ENCODE data around the gene PLB1.
A peak's percentile ranks its signal among the peaks of the same experiment; 100 is the strongest.

The PLB1 gene

GRCh38 chr2:28495551-28496250, at the start of gene PLB1:
Gene PLB1 (plus strand): TSS chr2:28496060. CDS start chr2:28496115, 55 bp downstream.
- DNase-seq (ENCODE audit: low read depth) = no peak

- DNase-seq (ENCODE audit: low read depth) = no peak
Measured at GRCh38 chr2:28446531-28446930, 49.3 kb upstream of the PLB1 start.

DNA sequence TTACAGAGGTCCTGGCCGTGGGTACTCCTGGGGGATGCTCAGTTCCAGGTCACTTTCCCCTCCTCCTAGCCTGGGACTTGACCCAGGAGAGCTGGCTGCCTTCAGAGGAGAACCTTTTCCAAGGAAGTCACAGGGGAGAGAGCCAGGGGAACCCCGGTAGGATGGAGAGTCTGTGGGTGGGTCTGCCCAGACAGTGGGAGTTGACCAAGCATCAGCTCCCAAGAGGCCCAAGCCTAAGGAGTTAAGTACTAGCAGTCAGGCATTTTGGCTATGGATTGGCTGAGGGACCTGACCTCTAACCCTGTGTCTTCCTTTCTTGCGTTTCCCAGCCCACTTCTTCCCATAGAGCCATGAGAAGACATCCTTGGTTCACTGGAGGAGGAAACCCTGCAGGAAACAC, 48.8 kb upstream of the PLB1 start:
- no peak for DNase-seq (ENCODE audit: low read depth)

- DNase-seq (ENCODE audit: low read depth) = no peak
Measured at GRCh38 chr2:28447943-28448792, 47.7 kb upstream of the PLB1 start.

- DNase-seq (ENCODE audit: low read depth) = no peak
Measured at GRCh38 chr2:28448793-28449100, 47.1 kb upstream of the PLB1 start.

GRCh38 chr2:28449126-28449487, 46.8 kb upstream of the PLB1 start:
- DNase-seq (ENCODE audit: low read depth) = no peak

GRCh38 chr2:28449488-28450395, 46.1 kb upstream of the PLB1 start:
- no peak for DNase-seq (ENCODE audit: low read depth)

DNA sequence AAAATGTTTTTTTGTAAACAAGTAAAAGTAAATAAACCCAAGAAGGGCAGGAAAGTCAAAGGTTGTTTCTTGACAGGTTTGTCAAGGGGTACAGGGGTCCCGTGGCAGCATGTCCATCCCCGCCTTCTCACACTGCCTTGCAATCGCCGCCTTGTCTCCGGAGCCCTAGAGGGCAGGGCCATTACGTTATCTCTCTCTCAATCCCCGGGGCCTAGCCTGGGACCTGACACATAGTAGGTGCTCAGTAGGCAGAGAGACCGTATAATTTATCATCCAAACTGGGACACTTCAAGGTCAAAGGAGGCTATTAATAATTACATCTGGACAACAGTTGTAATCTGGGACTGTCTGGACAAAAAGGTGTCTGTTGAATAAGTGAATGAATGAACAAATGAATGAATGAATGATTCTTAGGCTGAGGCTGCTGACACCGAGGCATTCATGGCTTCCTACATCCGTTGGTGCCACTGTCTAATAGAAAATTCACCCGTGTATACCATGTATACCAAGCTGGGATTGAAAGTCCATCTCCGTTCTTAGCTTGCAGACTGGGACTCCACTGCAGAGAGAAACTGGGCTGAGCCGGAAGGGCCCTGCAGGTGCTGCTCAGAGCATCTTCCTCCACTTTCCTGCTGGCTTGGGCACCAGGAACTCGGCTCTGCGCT, 44.8 kb upstream of the PLB1 start:
- no peak for DNase-seq (ENCODE audit: low read depth)

DNA sequence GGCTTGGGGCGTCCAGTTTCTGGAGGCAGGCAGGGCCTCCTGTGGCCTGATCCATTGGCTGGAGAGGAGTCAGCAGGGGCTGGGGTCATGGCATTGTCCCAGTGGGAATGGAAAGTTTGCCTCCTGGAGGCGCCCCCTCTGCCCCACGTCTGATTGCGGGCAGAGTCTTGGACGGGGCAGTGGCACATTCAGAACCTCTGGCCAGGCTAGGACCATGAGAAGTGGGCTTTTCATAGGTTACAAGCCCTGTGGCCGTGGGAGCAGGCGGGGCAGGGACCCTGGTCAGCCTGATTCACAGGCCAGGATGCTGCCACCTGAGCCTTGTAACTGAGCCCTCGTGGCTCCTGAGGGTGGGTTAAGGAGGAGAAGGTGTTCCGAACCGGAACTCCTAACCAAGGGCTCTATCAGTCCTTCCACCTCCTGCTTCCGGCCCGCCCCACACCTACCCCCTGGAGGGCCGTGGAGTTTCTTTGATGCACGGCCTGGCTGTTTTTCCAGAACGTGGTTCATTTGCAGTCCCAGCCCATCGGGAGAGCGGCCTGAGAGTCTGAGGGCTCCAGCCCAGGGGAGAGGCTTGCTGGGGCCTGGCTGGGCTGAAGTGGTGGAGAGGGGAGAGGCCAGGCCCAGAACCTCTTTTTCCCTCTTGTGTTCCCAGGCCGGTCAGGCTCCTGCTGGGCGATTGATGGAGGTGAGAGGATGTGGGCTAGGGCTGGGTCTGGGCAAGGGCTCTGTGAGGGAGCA, 43.9 kb upstream of the PLB1 start:
- DNase-seq (ENCODE audit: low read depth) = no peak

GRCh38 chr2:28452534-28453081, 43.3 kb upstream of the PLB1 start:
- DNase-seq (ENCODE audit: low read depth) = peak; percentile 36

DNA sequence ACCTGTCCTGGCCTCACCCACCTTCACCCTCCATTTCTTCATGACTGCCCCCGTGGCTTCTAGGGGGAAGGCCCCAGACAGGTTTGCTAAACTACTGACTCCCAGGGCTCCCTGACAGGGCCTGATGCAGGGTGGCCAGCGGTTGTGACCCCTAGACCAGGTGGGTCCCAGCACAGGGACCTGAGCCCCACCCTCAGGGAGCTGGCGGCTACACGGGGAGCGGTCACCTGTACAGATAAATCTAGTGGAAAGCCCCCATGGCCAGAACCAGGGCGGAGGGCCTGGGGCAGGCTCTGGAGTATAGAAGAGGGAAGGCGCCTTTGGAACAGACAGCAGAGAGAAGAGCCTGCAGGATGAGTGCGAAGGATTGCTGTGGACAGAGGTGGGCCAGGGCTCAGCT, 42.5 kb upstream of the PLB1 start:
- DNase-seq (ENCODE audit: low read depth) = no peak

DNA sequence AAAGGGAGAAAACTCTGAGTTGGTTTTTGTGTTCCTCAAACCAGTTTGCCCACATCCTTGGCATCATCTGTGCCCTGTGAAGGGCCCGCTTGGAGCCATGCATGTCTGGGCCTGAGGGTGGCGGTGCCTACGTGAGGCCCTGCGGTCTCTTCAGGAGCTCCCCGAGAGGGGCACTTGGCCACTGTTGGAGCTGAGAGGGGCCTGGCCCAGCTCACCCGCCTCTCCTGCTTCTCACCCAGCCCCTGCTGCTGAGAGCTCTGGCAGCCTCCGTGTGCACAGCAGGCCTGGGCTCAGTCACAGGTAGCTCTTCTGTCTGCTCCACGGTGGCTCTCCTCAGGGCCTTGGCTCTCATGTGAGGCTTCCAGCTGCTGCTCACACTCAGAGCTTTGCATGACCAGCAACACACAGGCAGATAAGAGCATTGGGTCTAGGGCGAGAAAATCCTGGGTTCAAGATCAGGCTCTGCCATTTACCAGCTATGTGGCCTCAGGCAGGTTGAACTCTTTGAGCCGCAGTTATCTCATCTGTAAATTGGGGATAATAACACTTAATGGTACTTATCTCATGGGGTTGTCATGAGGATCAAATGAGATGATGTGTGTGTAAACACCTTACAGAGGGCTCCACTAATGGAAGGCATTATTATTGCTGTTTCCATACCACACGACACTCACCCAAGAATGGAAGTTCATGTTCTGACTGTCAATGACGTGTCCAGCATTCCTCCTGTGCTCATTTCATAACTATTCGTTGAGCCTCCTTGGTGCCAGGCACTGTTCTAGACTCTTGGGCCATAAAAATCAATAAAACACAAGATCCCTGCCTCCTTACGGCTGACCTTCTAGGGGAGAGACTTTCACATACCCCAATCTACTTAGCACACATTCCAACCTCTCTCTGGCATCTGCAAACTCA, 41.6 kb upstream of the PLB1 start:
- no peak for DNase-seq (ENCODE audit: low read depth)

DNA sequence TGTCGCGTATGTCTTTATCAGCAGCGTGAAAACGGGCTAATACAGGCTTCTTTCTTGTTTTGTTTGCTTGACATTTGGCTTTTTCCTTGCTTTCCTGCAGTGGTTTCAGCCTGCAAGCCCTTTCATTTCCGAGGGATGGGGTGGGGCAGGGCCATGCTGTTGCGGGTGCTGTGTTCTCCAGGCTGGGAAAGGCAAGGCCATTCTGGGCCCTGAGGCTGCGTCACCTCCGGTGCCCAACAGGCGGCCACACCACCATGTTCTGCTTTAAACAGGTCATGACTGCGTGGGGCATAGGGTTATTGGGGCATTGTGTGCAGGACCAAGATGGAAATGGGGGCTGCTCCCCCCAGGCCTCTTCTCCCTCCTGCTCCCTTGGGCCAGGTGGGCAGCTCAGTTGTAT, 38.6 kb upstream of the PLB1 start:
- DNase-seq (ENCODE audit: low read depth) = no peak

- DNase-seq (ENCODE audit: low read depth) = no peak
Measured at GRCh38 chr2:28461056-28461455, 34.8 kb upstream of the PLB1 start.

DNA sequence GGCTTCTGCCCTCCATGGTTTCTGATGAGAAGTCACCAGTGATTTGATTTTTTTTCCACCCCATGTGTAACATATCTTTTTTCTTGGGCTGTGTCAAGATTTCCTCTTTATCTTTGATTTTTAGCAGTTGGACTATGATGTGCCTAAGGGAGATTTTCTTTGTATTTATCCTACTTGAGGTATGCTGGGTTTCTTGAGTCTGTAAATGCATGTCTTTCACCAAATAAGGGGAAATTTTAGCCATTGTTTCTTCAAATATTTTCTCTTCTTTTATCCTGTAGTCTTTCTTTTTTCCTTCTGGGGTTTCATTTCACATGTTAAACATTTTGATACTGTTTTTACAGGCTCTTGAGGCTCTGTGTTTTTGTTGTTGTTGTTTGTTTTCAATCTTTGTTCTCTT, 33.7 kb upstream of the PLB1 start:
- no peak for DNase-seq (ENCODE audit: low read depth)

GRCh38 chr2:28463211-28463816, 32.5 kb upstream of the PLB1 start:
- no peak for DNase-seq (ENCODE audit: low read depth)

DNA sequence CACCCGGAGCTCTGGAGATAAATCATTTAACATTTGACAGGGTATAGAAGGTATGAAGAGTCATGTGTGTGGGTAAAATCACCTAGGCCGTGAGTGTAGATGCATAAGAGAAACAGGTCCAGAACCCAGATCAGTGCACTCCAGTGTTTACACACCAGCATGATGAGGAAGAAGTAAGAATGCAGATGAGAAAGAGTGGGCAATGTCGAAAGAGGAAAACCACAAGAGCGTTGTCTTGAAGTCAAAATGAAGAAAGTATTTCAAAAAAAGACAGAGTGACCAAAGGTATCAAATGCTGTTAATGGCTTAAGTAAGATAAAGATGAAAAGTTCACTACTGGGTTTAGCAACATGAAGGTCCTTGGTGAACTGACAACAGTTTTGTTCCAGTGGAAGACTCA, 32.0 kb upstream of the PLB1 start:
- no peak for DNase-seq (ENCODE audit: low read depth)

GRCh38 chr2:28465148-28465885, 30.5 kb upstream of the PLB1 start:
- no peak for DNase-seq (ENCODE audit: low read depth)

- no peak for DNase-seq (ENCODE audit: low read depth)
Measured at GRCh38 chr2:28469304-28469703, 26.6 kb upstream of the PLB1 start.

All from T-helper 22 cell (primary cell).